NCI-H345 treated with DMSO at 0.1 percent for 48 hours (cell line): ENCODE measurements around the gene PDPN.
"Not testable (repeated sequence)": the region's sequence is repeated elsewhere in the genome, so short reads cannot be mapped to it uniquely, and the experiment has no call there.

Source experiments
- DNase-seq: peaks from one replicate; lab custom pipeline; 2025; ENCODE audit not compliant: unreplicated experiment; lab: John Stamatoyannopoulos, UW

PDPN gene, protein sequence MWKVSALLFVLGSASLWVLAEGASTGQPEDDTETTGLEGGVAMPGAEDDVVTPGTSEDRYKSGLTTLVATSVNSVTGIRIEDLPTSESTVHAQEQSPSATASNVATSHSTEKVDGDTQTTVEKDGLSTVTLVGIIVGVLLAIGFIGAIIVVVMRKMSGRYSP

DNA sequence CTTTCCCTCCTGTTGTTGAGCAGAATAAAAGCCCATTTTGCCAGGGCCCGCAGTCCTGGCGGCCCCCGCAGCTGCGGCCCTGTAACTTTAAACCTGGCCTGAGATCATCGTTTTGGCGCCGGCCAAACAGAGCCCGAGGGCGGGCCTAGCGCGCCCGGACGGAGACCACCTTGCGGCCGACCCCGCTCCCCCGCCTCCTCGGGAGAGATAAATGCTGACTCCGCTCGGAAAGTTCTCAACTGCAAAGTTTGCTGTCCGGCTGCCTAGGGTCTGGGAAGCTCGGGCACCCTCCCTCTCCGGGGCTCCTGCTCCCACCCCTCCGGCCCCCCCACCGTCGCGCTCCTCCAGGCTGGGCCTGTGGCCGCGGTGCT lies at the start of gene PDPN:
PDPN (plus strand) TSS at position 238 of the 371 bp plus-strand sequence. CDS start 202 bp downstream, outside the sequence.
- DNase-seq, result no peak

DNA sequence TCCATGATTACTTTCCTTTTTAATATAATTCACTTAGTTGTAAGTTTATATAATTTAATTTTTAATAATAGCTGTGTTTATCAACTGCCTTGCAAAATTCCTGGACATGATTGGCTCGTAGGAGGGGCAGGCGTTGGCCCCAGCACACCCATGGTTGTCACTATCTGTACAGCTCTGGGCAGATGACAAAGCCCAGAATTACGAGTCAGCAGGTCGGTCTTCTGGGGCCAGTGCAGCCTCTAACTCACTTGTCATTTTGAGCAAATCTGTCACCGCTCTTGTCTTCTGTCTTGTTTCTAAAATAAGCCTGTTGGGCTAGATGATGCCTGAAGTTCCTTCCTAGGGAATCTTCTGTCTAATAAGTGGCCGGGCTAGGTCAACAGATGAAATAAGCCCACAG lies 48.4 kb upstream of the PDPN start:
- DNase-seq, result no peak

DNA sequence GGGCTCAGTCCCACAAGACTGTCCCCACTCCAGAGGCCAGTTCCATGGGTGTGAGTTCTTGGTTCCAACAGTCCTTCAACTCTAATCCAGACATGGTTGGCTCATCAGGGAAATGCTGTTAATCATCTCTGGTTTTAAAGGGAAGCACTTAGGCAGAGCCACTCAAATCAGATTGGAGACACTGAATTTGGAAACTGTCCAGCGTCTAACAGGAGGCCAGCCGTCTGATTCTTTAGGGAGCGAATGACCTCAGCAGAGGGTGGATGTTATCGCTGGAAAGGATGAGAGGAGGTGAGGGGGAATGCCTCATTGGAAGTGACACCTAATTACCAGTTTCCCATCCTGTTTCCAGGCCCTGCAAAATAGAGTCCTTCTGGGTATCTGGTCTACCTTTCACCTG lies 47.1 kb upstream of the PDPN start:
- no peak for DNase-seq

DNA sequence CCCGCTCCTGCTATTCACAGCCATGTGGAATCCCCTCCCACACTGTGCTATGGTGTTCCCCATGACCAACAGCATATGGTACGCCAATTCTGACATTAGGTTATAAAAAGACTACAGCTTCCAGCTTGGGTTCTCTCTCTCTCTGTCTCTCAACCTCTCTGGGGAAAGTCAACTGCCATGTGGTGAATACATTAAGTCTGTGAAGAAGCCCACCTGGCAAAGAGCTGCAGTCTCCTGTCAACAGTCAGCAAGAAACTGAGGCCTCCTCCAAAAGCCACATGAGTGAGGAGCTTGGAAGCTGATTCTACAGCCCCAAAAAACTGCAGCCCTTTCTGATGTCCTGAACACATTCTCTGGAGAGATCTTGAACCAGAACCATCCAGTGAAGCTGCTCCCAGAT lies 44.8 kb upstream of the PDPN start:
- no peak for DNase-seq

DNA sequence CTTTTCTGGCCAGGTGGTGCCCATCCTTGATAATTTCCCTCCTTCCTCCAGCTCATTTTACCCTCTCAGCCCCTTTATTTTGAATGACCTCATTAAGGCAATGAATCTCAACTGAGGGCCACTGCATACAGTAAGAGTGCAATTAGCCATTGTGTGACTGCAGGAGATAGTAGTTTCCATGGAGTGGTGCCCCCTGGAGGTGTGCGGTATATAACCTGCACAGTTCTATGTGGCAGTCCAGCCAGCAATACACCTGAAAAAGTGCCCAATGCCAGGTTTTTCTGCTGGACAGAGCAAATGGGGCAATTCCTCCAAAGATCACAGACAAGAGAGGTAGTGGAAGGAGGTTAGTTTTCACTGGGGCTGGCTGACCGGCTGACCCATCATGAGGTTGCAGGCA lies 43.9 kb upstream of the PDPN start:
- no peak for DNase-seq

DNA sequence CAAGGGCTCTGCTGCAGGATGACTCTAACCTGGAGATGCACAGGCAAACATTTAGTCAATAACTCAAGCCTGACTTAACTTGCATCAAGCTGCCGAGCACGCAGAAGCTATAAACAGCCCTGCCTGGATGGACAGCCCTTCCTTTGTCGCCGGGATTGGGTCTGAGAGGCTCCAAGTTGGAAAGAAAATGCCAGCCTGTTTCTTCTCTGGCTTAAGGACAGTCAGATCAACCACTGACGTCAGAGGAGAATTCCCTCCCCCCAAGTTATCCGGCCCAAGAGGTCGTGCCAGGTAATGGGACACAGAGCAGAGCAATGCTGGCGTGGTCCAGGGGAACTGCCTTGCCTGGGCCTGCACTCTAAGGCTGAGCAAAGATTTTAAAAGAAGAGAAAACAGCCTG lies 42.8 kb upstream of the PDPN start:
- no peak for DNase-seq

DNA sequence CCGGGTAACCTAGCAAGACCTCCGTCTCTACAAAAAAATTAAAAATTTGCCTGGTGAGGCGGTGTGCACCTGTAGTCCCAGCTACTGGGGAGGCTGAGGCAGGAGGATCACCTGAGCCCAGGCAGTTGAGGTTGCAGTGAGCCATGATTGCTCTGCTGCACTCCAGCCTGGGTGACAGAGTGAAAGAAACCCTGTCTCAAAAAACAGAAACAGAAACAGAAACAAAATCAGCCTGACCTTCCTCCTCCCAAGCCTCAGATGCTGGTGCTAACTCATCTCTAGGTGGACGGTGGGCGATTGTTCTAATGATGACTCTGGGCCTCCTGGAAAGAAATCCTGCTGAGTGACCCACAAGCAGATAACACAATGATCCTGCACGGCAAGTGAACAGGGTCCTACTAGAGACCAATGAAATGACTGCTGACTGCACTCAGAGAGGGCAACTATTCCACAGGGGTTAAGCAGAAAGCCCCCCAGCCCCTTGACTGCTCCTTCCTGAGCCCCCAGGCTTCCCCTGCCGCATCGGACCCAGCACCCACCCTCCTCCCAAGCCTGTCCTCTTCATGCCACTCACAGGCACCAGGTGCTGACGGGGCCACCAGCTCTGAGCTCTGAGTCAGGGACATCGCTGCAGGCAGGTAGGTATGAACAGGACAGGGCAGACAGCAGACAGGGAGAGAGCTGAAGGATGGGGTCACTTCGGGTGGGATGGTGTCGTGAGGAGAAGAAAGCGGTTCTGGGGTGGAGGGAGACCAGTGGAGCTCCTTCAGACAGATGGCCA lies 42.0 kb upstream of the PDPN start:
- no peak for DNase-seq

DNA sequence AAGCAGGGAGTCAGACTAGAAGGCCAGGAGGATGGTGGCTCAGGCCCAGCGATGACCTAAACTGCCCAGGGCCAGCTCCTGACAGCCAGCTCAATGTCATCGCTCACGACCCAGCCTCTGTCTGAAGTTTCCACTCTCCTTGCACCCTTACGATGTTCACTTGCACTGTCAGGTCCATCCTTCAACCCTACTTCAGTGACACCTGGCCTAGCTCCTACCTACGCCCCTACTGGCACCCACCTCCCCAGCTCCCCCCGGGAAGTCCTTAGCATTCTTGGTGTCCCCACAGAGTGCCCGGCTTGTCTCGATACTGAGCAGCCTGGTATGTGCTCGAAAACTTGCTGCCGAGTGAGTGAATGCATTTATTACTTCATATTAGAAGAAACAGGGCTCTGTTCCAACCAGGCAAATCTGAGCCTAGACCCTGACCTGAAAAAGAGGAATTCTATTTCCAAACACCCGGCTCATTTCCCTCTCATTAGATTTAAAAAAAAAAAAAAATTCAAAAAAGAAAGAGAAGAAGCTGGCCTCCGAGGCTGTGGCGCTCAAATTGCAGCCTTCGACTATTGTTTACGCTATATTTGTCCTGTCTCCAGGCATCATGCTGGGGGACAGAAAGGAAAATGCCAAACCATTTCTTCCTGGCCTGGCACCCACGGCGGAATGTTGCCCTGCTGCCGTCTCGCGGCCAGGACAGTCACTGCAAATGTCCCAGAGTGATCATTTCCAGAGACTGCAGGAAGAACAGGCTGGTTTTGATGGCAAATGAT lies 40.0 kb upstream of the PDPN start:
- DNase-seq, result no peak

DNA sequence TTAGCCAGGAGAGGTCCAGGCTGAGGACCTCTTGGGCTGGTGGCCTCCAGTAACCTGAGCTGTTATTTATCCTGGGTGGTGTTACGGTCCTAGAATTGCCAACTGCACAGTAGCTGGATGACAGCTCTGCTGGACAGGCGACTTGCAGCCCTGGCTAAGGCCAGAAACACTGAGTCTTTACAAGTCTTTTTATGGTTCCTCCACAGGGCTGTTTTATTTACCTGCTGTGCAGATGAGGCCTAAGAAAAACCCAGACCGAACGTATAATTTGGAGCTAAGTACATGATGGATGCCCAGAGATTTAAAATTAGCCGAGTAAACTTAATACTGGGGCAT lies 39.4 kb upstream of the PDPN start:
- no peak for DNase-seq

DNA sequence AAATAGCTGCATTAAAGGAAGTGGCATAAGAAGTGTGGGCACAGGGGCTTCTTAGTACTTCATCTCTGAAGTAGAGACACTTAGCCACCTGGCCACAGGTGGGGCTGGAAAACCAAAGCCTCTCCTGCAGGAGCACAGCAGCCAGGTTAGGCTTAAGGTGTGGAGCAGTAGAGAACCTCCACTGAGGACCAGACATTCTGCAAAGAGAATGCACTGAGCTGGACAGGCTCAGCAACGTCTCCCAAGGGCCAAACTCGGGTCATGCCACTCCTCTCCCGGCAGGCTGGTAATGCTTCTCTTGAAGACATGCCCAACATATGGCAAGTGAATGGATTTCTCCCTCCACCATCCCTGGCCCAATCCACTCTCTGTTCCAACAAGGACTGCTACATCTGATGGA lies 36.8 kb upstream of the PDPN start:
- no peak for DNase-seq

DNA sequence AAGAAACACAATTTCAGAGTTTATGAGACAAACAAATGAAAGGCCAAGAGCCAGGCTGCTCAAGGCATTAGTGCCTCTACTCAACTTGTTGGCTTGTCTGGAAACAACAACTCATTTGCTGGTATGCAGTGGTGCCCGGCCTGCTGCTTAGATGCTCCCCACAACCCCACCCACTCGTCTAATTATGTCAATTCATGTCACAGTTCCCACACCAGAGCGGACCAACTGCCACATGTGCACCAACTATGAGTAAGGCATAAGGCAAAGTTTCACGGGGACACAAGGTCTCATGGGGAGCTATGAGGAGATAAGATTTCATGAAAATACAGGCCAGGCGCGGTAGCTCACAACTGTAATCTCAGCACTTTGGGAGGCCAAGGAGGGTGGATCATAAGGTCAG lies 35.4 kb upstream of the PDPN start:
- no peak for DNase-seq

DNA sequence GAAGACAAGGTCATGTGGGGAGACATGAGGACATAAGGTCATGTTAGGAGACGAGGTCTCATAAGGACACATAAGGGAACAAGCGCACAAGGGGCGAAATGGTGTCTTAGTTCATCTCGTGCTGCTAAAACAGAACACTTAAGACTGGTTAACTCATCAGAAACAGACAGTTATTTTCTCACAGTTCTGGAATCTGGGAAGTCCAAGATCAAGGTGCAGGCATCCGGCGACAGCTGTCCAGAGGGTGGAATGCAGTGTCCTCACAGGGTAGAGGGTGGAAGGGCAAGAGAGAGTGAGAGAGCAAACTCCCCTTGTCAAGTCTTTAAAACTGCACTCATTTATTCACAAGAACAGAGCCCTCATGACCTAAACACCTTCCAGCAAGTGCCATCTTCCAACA lies 34.6 kb upstream of the PDPN start:
- no peak for DNase-seq

DNA sequence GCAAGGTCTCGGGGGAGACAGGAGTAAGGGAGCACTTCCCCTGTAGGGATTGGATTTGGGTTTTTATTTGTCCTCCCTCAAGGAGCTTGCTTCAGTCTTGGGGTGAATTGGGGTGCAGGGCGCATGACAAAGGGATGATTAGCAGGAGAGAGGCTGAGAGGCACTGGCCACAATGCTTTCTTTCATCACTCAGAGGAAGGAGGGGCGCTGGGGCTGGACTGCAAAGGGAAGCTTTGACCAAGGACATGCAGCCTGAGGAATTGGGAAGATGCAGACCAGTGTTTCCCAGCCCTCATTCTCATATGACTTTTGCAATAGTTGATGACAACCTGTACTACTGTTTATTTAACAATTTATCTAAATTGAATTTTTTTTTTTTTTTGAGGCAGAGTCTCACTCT lies 34.1 kb upstream of the PDPN start:
- no peak for DNase-seq

DNA sequence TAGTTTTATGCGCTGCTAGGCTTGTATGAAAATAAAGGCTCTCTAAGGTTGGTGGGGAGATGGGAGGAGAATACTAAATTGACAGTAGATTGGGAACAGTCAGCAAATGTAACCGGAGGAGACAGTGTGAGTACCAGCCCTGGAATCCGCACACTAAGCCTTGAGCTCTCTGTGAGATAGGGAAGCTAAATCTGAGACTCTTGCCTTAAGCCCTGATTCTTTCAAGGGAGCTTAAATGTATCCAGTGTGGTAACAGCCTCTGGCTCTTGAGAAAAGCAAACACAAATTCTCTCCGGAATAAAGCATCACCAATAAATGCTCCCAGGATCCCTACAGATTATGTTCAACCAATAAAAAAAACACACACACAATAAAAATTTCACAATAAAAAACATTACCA lies 33.0 kb upstream of the PDPN start:
- DNase-seq, result no peak

DNA sequence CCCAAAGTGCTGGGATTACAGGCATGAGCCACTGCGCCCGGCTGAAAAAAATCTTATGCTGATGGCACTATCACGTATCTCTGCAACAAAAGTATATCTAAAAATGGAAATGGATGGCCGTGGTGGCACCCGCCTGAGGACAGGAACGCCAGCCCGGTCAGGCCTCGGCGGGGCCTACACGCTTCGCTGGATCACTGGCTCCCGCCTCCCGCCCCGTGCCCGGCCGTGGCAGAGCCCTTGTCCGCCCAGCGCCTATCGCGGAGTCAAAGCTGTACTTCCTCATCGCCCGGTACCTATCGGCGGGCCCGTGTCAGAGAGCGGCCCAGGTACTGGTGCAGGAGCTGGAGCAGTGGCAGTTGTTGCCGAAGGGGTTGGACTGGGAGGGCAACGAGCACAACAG lies 28.8 kb upstream of the PDPN start:
- DNase-seq, result no peak

DNA sequence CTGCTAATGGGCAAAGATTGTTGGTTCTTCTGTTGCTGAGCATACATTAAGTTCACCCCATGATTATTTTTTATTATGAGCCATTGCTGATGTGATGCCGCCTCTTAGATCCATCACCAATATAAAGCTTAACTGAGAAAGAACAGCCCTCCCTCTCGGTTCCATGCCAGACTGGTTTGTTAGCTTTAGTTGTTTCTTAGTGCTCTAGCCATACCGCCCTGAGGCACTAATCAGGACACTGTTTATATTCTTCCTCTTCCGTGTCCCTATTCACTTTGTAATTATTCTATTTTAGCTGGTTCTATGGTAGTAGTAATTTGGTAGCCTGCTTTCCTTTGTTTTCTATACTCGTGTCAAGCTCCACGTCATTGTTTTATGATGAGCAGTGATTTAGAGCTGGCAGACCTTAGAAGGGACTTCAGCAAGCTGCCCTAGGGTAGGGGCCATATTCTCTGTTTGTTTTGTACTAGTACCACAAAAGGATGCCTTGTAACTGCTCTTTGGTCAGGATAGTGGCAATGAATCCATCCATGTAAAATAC lies 27.3 kb upstream of the PDPN start:
- DNase-seq, result no peak

DNA sequence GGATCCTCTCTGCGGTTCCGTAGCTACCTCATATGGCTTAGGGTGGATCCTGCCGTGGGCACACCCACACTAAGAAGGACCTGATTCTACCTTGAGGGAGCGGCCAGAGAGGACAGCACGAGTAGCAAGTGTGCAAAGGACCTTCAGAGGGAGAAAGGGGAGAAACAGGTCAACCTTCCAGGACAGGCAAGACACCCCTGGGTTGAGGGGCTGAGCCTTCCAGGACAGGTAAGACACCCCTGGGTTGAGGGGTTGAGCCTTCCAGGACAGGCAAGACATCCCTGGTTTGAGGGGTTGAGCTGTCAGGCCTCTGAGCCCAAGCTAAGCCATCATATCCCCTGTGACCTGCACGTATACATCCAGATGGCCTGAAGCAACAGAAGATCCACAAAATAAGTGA lies 23.1 kb upstream of the PDPN start:
- no peak for DNase-seq

DNA sequence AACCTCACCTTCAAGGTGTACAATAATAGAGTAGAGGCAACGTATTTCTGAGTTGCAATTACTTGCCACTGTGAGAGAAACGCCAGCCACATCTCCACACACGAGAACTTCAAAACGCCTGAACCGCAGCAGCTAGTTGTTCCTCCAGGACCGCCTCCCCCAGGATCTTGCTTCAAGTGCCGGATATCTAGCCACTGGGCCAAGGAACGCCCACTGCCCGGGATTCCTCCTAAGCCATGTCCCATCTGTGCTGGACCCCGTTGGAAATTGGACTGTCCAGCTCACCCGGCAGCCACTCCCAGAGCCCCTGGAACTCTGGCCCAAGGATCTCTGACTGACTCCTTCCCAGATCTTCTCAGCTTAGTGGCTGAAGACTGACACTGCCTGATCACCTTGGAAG lies 20.7 kb upstream of the PDPN start:
- not testable (repeated sequence) for DNase-seq

DNA sequence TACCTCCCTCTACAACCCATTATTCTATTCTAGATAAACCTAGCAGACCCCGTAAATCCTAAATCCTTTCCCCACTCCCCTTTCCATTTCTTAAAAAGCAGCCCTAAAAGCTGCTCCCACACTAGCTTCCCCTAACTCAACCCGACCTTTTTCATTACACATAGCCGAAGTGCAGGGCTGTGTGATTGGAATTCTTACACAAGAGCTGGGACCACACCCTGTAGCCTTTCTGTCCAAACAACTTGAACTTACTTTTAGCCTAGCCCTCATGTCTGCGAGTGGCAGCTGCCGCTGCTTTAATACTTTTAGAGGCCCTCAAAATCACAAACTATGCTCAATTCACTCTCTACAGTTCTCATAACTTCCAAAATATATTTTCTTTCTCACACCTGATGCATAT lies 19.6 kb upstream of the PDPN start:
- DNase-seq, result no peak

DNA sequence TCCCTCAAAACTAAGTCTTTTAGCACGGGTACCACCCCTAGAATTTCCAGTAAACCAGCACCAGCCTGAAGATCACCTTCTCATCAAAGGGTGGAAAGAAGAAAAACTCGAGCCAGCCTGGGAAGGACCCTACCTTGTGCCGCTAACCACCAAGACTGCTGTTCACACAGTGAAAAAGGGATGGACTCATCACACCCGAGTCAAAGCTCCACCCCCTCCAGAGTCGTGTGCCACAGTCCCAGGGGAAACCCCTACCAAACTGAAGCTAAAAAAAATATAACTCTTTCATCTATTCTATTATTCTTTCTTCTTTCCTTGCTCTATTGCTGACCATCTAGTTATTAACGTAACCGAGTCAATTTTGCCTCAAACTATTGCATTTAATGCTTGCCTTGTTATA lies 13.2 kb upstream of the PDPN start:
- not testable (repeated sequence) for DNase-seq

DNA sequence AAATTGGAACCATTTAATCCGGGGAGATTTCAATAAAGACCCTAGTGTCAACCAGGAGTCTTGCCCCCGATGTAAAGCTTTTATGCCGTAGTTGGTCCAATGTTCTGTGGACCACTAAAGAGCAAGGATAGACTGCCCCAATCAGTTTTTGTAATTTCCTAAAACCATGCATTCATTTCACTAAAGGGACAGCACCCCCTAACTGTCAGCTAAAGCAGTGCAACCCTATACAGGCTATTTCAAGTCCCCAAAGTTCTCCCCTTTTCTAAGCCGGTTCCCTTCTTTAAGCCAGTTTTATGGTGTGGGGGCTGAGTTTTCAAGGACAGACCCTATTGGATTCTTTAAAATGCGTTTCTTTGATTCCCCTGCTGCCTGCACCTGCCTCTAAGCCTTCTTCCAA lies 12.7 kb upstream of the PDPN start:
- DNase-seq, result no peak

DNA sequence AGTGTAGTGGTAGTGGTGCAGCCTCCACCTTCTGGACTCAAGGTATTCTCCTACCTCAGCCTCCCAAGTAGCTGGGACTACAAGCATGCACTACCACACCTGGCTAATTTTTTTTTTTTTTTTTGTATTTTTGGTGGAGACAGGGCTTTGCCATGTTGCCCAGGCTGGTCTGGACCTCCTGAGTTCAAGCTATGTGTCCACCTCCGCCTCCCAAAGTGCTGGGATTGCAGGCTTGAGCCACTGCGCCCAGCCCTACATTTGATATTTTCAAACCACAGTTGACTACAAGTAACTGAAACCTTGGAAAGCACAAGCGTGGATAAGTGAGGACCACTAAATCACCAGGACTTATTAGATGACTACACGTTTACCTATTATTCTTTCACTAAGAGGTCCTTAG lies 10.0 kb upstream of the PDPN start:
- DNase-seq, result no peak
